ENCODE data around the gene RNU6-9. TPM values are rescaled to one million over a fixed set of nuclear protein-coding genes. Genes with fewer than 3 reads are reported as not detected.

Gene RNU6-9
- total RNA-seq, 1 experiment from 2014 or later: not detected

DNA sequence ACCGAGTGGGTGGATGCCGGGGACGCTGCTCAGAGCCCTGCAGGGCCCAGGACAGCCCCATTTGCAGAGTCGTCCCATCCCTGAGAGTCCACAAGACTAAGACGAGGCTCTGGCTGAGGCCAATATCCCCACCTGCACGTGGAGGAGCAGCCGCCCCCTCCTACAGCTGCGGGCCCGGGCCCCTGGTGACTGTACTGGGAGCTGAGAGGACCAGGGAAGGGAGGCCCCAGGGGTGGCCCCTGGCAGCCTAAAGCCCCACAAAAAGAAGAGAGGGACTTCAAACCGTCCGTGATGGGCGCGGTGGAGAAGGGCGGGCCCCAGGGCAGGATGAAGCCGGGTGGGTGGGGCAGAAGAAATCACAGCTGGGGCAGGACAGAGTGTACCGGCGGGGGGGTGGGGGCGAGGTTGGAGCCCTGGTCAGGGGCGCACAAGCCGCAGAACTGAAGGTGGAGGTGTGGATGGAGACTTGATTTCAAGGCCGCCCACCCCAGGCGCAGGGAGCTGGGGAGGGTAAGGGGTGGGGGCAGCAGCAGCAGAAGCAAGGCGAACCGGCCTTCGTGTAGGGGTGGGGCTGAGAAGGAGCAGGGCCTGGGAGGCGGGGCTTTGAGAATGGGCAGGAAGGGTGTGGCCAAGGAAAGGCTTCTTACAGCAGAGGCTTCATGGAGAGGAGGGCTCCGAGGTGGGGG, 20.9 kb upstream of the RNU6-9 start:
- ChIA-PET CTCF (no interaction called here), POLR2A (no interaction called here)
- H3K27me3 ChIP-seq (ENCODE audit: control insufficient read depth, insufficient read depth, low read length): no peaks in the 10 kb centered on the region
- TF ChIP-seq SIN3A (IDR thresholded peaks at IDR 0.05; ENCODE audit: borderline replicate concordance, insufficient read depth, low read depth, low read length) (no peak), TCF7L2 (IDR thresholded peaks at IDR 0.05; ENCODE audit: low read depth, low read length) (no peak), POLR2AphosphoS5 (IDR thresholded peaks at IDR 0.05; ENCODE audit: low read depth, low read length) (no peak)
- TF ChIP-seq, protein P1, sequence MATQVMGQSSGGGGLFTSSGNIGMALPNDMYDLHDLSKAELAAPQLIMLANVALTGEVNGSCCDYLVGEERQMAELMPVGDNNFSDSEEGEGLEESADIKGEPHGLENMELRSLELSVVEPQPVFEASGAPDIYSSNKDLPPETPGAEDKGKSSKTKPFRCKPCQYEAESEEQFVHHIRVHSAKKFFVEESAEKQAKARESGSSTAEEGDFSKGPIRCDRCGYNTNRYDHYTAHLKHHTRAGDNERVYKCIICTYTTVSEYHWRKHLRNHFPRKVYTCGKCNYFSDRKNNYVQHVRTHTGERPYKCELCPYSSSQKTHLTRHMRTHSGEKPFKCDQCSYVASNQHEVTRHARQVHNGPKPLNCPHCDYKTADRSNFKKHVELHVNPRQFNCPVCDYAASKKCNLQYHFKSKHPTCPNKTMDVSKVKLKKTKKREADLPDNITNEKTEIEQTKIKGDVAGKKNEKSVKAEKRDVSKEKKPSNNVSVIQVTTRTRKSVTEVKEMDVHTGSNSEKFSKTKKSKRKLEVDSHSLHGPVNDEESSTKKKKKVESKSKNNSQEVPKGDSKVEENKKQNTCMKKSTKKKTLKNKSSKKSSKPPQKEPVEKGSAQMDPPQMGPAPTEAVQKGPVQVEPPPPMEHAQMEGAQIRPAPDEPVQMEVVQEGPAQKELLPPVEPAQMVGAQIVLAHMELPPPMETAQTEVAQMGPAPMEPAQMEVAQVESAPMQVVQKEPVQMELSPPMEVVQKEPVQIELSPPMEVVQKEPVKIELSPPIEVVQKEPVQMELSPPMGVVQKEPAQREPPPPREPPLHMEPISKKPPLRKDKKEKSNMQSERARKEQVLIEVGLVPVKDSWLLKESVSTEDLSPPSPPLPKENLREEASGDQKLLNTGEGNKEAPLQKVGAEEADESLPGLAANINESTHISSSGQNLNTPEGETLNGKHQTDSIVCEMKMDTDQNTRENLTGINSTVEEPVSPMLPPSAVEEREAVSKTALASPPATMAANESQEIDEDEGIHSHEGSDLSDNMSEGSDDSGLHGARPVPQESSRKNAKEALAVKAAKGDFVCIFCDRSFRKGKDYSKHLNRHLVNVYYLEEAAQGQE (IDR thresholded peaks at IDR 0.05; ENCODE audit: insufficient read depth in 1 of 2, low read depth in 2 of 2, low read length in 1 of 2): no peak
- TF ChIP-seq, protein P2, sequence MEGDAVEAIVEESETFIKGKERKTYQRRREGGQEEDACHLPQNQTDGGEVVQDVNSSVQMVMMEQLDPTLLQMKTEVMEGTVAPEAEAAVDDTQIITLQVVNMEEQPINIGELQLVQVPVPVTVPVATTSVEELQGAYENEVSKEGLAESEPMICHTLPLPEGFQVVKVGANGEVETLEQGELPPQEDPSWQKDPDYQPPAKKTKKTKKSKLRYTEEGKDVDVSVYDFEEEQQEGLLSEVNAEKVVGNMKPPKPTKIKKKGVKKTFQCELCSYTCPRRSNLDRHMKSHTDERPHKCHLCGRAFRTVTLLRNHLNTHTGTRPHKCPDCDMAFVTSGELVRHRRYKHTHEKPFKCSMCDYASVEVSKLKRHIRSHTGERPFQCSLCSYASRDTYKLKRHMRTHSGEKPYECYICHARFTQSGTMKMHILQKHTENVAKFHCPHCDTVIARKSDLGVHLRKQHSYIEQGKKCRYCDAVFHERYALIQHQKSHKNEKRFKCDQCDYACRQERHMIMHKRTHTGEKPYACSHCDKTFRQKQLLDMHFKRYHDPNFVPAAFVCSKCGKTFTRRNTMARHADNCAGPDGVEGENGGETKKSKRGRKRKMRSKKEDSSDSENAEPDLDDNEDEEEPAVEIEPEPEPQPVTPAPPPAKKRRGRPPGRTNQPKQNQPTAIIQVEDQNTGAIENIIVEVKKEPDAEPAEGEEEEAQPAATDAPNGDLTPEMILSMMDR (IDR thresholded peaks at IDR 0.05): no peak
- no peaks in the 10 kb centered on the region for H3K9me3 ChIP-seq (ENCODE audit: control insufficient read depth, insufficient read depth, low read depth, low read length)
- BruUV-seq (replicated peaks): no TSS peak
- H3K4me1 ChIP-seq (ENCODE audit: control insufficient read depth, insufficient read depth, low read length): peaks cover 5% of the 10 kb centered on the region; the same call in 1 of the 2 replicates
- no peaks in the 10 kb centered on the region for H3K36me3 ChIP-seq (ENCODE audit: control insufficient read depth, insufficient read depth, low read length)
- ATAC-seq (peak; percentile 70), DNase-seq (ENCODE audit: low read depth, low spot score) (no peak)
- in situ Hi-C loops (cut with HindIII; ENCODE audit: low pct_unique_long_range_greater_than_20kb, low sequenced_read_pairs): no loop called here
- no peak overlapping the region for H3K4me3 ChIP-seq (ENCODE audit: low read depth in 2 of 2, low read length in 2 of 2)
- intact Hi-C loops (cut with micrococcal nuclease; ENCODE audit: unreplicated experiment): no loop called here
- H3K27ac ChIP-seq (ENCODE audit: low read length): no peak overlapping the region

DNA sequence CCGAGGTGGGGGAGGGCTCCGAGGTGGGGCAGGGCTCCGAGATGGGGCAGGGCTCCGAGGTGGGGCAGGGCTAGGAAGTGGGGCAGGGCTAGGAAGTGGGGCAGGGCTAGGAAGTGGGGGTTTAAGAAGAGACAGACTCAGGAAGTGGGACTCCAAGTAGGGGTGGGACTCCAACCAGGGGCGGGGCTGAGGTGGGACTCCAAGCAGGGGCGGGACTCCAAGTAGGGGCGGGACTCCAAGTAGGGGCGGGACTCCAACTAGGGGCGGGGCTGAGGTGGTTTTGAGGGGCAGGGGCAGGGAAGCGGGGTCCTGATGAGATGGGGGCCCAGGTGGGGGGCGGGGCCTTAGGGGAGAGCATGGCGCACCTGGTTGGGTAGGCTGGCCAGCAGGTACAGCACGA, 20.2 kb upstream of the RNU6-9 start:
- Histone ChIP-seq H3K9me3 (ENCODE audit: control insufficient read depth, insufficient read depth, low read depth, low read length) (no peaks in the 10 kb centered on the region), H3K36me3 (ENCODE audit: control insufficient read depth, insufficient read depth, low read length) (no peaks in the 10 kb centered on the region), H3K4me3 (ENCODE audit: low read depth in 2 of 2, low read length in 2 of 2) (no peak overlapping the region), H3K4me1 (ENCODE audit: control insufficient read depth, insufficient read depth, low read length) (peaks cover 5% of the 10 kb centered on the region; the same call in 1 of the 2 replicates), H3K27ac (ENCODE audit: low read length) (no peak overlapping the region), H3K27me3 (ENCODE audit: control insufficient read depth, insufficient read depth, low read length) (no peaks in the 10 kb centered on the region)
- TF ChIP-seq, protein P2 (IDR thresholded peaks at IDR 0.05): no peak
- no peak for TF ChIP-seq POLR2AphosphoS5 (IDR thresholded peaks at IDR 0.05; ENCODE audit: low read depth, low read length)
- in situ Hi-C loops (cut with HindIII; ENCODE audit: low pct_unique_long_range_greater_than_20kb, low sequenced_read_pairs) (no loop called here), intact Hi-C loops (cut with micrococcal nuclease; ENCODE audit: unreplicated experiment) (no loop called here)
- ATAC-seq (no peak), DNase-seq (ENCODE audit: low read depth, low spot score) (no peak)
- no TSS peak for BruUV-seq (replicated peaks)
- ChIA-PET CTCF (no interaction called here), POLR2A (no interaction called here)
